IMR-90 (cell line): Measurements from ENCODE around the gene GDF15. TPM values are rescaled to one million over a fixed set of nuclear protein-coding genes. Genes with fewer than 3 reads are reported as not detected.
A peak's percentile ranks its signal among the peaks of the same experiment; 100 is the strongest.
"Not testable (repeated sequence)": the region's sequence is repeated elsewhere in the genome, so short reads cannot be mapped to it uniquely, and the experiment has no call there.

Source experiments
- ATAC-seq: fragments of 200-7000 bp; cut with Tn5 transposase; 2 replicates; pipeline ENCODE4 v1.9.1; 2020; ENCODE audit warnings: low read depth, mild to moderate bottlenecking, moderate library complexity
- BruUV-seq: library from RNA; stranded (reverse); fragments of 400-500 nt; replicated peaks from 2 replicates; lab custom pipeline; 2021; lab: Mats Ljungman, UMichigan
- CTCF ChIA-PET: fragments of 300-600 bp; formaldehyde crosslinking; extraction: SDS; loops from one replicate; lab custom pipeline; 2021; ENCODE audit warnings: antibody characterized with exemption; lab: Yijun Ruan, JAX
- POLR2A ChIA-PET: fragments of 300-600 bp; sonication (Branson Sonifier 250); formaldehyde crosslinking; loops from one replicate; lab custom pipeline; 2022; ENCODE audit warnings: antibody characterized with exemption; ENCODE audit not compliant: unreplicated experiment; lab: Charles Lee
- DNase-seq: peaks from one replicate; pipeline ENCODE4 v3.0.0; 2013
- H2AFZ ChIP-seq: replicated peaks from 2 replicates; pipeline ENCODE3; 2013; ENCODE audit warnings: low read length, mild to moderate bottlenecking; ENCODE audit not compliant: poor library complexity
- H2AK5ac ChIP-seq: 2 replicates; pipeline ENCODE4 v1.6.1; 2013; ENCODE audit warnings: low read depth, low read length, inconsistent platforms
- H2AK9ac ChIP-seq: replicated peaks from 2 replicates; pipeline ENCODE3; 2013; ENCODE audit warnings: mild to moderate bottlenecking, low read depth, low read length, moderate library complexity; ENCODE audit not compliant: poor library complexity
- H2BK120ac ChIP-seq: 2 replicates; pipeline ENCODE4 v1.6.1; 2013; ENCODE audit warnings: low read depth, low read length, inconsistent platforms
- H2BK15ac ChIP-seq: 3 replicates; pipeline ENCODE4 v1.6.1; 2013; ENCODE audit warnings: low read depth, low read length, inconsistent platforms
- H2BK20ac ChIP-seq: 2 replicates; pipeline ENCODE4 v1.6.1; 2013; ENCODE audit warnings: low read depth, mild to moderate bottlenecking, inconsistent platforms, low read length, moderate library complexity
- H2BK5ac ChIP-seq: 2 replicates; pipeline ENCODE4 v1.6.1; 2013; ENCODE audit warnings: mild to moderate bottlenecking, low read depth, low read length, inconsistent platforms; ENCODE audit not compliant: poor library complexity, severe bottlenecking
- H3K14ac ChIP-seq: replicated peaks from 2 replicates; pipeline ENCODE4 v1.6.1; 2013; ENCODE audit warnings: low read depth, low read length, inconsistent platforms
- H3K18ac ChIP-seq: 2 replicates; pipeline ENCODE4 v1.6.1; 2013; ENCODE audit warnings: low read depth, low read length, control low read depth
- H3K23ac ChIP-seq: 2 replicates; pipeline ENCODE4 v1.6.1; 2013; ENCODE audit warnings: low read depth, low read length, inconsistent platforms
- H3K27ac ChIP-seq: 2 replicates; pipeline ENCODE4 v1.5.1; 2013; ENCODE audit warnings: mild to moderate bottlenecking, control low read depth, low read length; ENCODE audit not compliant: insufficient read depth
- H3K27me3 ChIP-seq: 2 replicates; pipeline ENCODE4 v1.6.1; 2013; ENCODE audit warnings: low read length; ENCODE audit not compliant: control insufficient read depth, insufficient read depth
- H3K36me3 ChIP-seq: 2 replicates; pipeline ENCODE4 v1.6.1; 2013; ENCODE audit warnings: low read length, mixed read lengths; ENCODE audit not compliant: control insufficient read depth, insufficient read depth
- H3K4ac ChIP-seq: 2 replicates; pipeline ENCODE4 v1.6.1; 2013; ENCODE audit warnings: low read depth, low read length, inconsistent platforms
- H3K4me1 ChIP-seq: 2 replicates; pipeline ENCODE4 v1.6.1; 2013; ENCODE audit warnings: low read length, mixed read lengths; ENCODE audit not compliant: control insufficient read depth, insufficient read depth
- H3K4me2 ChIP-seq: 2 replicates; pipeline ENCODE4 v1.6.1; 2013; ENCODE audit warnings: low read depth, mild to moderate bottlenecking, control low read depth, low read length, moderate library complexity
- H3K4me3 ChIP-seq: 2 replicates; pipeline ENCODE4 v1.5.1; 2013; ENCODE audit warnings: low read depth, mild to moderate bottlenecking, control low read depth, low read length, moderate library complexity; ENCODE audit not compliant: insufficient read depth
- H3K56ac ChIP-seq: 2 replicates; pipeline ENCODE4 v1.6.1; 2013; ENCODE audit warnings: low read length, inconsistent platforms; ENCODE audit not compliant: insufficient read depth; ENCODE audit errors: extremely low read depth
- H3K79me1 ChIP-seq, 2 experiments: 2 replicates each; pipeline ENCODE4 v1.6.1; 2013; ENCODE audit warnings: low read length in 2 of 2, inconsistent platforms in 1 of 2, low read depth in 1 of 2
- H3K9ac ChIP-seq: 2 replicates; pipeline ENCODE4 v1.6.1; 2013; ENCODE audit warnings: low read depth, low read length, control low read depth
- H3K9me1 ChIP-seq: 2 replicates; pipeline ENCODE4 v1.6.1; 2013; ENCODE audit warnings: low read length, inconsistent platforms; ENCODE audit not compliant: insufficient read depth
- H3K9me3 ChIP-seq: 2 replicates; pipeline ENCODE4 v1.6.1; 2013; ENCODE audit warnings: low read length; ENCODE audit not compliant: control insufficient read depth, insufficient read depth
- H4K20me1 ChIP-seq: 2 replicates; pipeline ENCODE4 v1.6.1; 2013; ENCODE audit warnings: low read length, inconsistent platforms; ENCODE audit not compliant: insufficient read depth
- H4K5ac ChIP-seq: 2 replicates; pipeline ENCODE4 v1.6.1; 2013; ENCODE audit warnings: mild to moderate bottlenecking, low read depth, low read length, control low read depth
- H4K8ac ChIP-seq, 2 experiments: 2 replicates each; pipeline ENCODE4 v1.6.1; 2013; ENCODE audit warnings: low read depth in 2 of 2, low read length in 2 of 2, control low read depth in 1 of 2, inconsistent platforms in 1 of 2
- H4K91ac ChIP-seq: 2 replicates; pipeline ENCODE4 v1.6.1; 2013; ENCODE audit warnings: low read depth, low read length, inconsistent platforms; ENCODE audit not compliant: insufficient read depth
- WGBS, 2 experiments: methylation state at CpG; one replicate each; pipeline versions ENCODE4 v1.1.5 to v1.1.7; 2013; ENCODE audit warnings: missing lambda C conversion rate in 2 of 2; ENCODE audit not compliant: insufficient read length in 1 of 2; ENCODE audit errors: extremely low coverage in 2 of 2; 5-methylcytosine and 5-hydroxymethylcytosine counted together
- dilution Hi-C: fragments of 300-500 bp; cut with HindIII; formaldehyde crosslinking; loops from one replicate; pipeline ENCODE4 v1.14.3; 2018; ENCODE audit warnings: low sequenced_read_pairs; ENCODE audit not compliant: unreplicated experiment
- in situ Hi-C: fragments of 300-500 bp; cut with MboI; formaldehyde crosslinking; loops from 3 replicates; pipeline ENCODE4 v1.14.3; 2019; ENCODE audit warnings: low sequenced_read_pairs, inconsistent platforms, mixed read lengths
- intact Hi-C: fragments of 100-400 bp; cut with micrococcal nuclease; formaldehyde crosslinking; loops from 2 replicates; pipeline ENCODE4 v1.10.0; 2022
- polyA plus RNA-seq, 3 experiments: library from polyadenylated mRNA; depleted of rRNA; stranded (reverse); fragments of >200 nt; gene quantifications; 2 replicates each; pipeline ENCODE4 v1.2.3, GENCODE V29; 2012; ENCODE audit warnings: low replicate concordance in 1 of 3
- total RNA-seq: library from RNA; depleted of rRNA; stranded (reverse); fragments of >200 nt; gene quantifications from 2 replicates; pipeline ENCODE4 v1.2.3, GENCODE V29; 2012

Gene GDF15
- total and polyA plus RNA-seq, 2 of the 4 experiments (the other 2 are of a cell fraction): 5.6 to 49.8 TPM

DNA sequence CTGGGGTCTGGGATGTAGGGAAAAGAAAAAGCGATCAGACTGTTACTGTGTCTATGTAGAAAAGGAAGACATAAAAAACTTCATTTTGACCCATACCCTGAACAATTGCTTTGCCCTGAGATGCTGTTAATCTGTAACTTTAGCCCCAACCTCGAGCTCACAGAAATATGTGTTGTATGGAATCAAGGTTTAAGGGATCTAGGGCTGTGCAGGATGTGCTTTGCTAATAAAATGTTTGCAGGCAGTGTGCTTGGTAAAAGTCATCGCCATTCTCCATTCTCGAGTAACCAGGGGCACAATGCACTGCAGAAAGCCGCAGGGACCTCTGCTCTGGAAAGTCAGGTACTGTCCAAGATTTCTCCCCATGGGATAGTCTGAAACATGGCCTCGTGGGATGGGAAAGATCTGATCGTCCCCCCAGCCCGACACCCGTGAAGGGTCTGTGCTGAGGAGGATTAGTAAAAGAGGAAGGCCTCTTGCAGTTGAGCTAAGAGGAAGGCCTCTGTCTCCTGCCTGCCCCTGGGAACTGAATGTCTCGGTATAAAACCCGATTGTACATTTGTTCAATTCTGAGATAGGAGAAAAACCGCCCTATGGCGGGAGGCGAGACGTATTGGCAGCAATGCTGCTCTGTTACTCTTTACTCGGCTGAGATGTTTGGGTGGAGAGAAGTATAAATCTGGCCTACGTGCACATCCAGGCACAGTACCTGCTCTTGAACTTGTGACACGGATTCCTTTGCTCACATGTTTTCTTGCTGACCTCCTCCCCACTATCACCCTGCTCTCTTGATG, 16.7 kb downstream of the GDF15 start:
- H3K9me1 ChIP-seq, H4K20me1 ChIP-seq, H3K36me3 ChIP-seq, H3K27ac ChIP-seq, dilution Hi-C loops, H4K5ac ChIP-seq, H2BK15ac ChIP-seq, H3K9ac ChIP-seq, H3K4me3 ChIP-seq, H3K14ac ChIP-seq, H3K18ac ChIP-seq, H3K23ac ChIP-seq, H3K4me2 ChIP-seq, intact Hi-C loops, H2AFZ ChIP-seq, H2BK5ac ChIP-seq, H3K56ac ChIP-seq, H2AK9ac ChIP-seq, H3K27me3 ChIP-seq, H3K79me1 ChIP-seq, CTCF ChIA-PET, H2BK20ac ChIP-seq, H4K8ac ChIP-seq, H3K9me3 ChIP-seq, ATAC-seq, H3K4ac ChIP-seq, DNase-seq, BruUV-seq, H4K91ac ChIP-seq, POLR2A ChIA-PET: not testable (repeated sequence)
- 80% methylated on average over 6 of the region's 18 CpGs; no CpG with 5 or more reads in 1 of the 2 experiments for WGBS, 2 experiments
- Histone ChIP-seq H2AK5ac (peak overlapping the region; percentile 27; the same call in 1 of the 2 replicates), H2BK120ac (peak overlapping the region; percentile 53; the same call in 1 of the 2 replicates), H3K4me1 (peaks cover 11% of the 10 kb centered on the region)
- in situ Hi-C loops: loop anchor here (10.0 kb wide), 1 partner anchor 128 kb away; the partner anchor contains the start of gene IQCN

DNA sequence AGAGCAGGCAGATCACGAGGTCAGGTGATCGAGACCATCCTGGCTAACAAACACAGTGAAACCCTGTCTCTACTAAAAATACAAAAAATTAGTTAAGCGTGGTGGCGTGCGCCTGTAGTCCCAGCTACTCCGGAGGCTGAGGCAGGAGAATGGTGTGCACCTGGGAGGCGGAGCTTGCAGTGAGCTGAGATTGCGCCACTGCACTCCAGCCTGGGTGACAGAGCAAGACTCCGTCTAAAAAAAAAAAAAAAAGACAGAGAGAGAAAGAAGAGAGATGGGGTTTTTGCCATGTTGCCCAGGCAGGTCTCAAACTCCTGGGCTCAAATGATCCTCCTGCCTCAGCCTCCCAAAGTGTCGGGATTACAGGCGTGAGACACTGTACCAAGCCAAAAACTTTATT, 19.8 kb downstream of the GDF15 start:
- H3K4me2 ChIP-seq, H4K91ac ChIP-seq, H2BK120ac ChIP-seq, intact Hi-C loops, H4K5ac ChIP-seq, H2AK9ac ChIP-seq, H3K4me1 ChIP-seq, H4K8ac ChIP-seq, H3K9me1 ChIP-seq, H3K27ac ChIP-seq, H3K56ac ChIP-seq, BruUV-seq, CTCF ChIA-PET, H2BK15ac ChIP-seq, DNase-seq, H3K18ac ChIP-seq, dilution Hi-C loops, H3K27me3 ChIP-seq, H2AFZ ChIP-seq, H3K4me3 ChIP-seq, H3K14ac ChIP-seq, H3K9ac ChIP-seq, H4K20me1 ChIP-seq, H3K36me3 ChIP-seq, H2BK5ac ChIP-seq, H3K9me3 ChIP-seq, H2BK20ac ChIP-seq, H2AK5ac ChIP-seq, H3K23ac ChIP-seq, H3K4ac ChIP-seq, POLR2A ChIA-PET, H3K79me1 ChIP-seq, ATAC-seq: not testable (repeated sequence)
- in situ Hi-C loops: loop anchor here (5.0 to 10.0 kb wide), 2 partner anchors 53 to 131 kb away; partner anchors contain the start of gene IQCN
- WGBS, 2 experiments: 100% methylated on average over 6 of the region's 11 CpGs; no CpG with 5 or more reads in 1 of the 2 experiments
